GM12875 (cell line): Measurements from ENCODE around the gene DISC1.

Source experiments
- H3K4me3 ChIP-seq: one replicate; pipeline ENCODE4 v1.5.1; 2011; ENCODE audit warnings: low read depth, low read length, control low read depth
- TF ChIP-seq, protein P1 (sequence below): IDR thresholded peaks from 2 replicates; pipeline ENCODE4 v1.5.1; 2011; ENCODE audit warnings: low read depth, mild to moderate bottlenecking, control low read depth, inconsistent platforms, low read length, moderate library complexity, borderline replicate concordance; ENCODE audit not compliant: insufficient read depth

DISC1 gene

DNA sequence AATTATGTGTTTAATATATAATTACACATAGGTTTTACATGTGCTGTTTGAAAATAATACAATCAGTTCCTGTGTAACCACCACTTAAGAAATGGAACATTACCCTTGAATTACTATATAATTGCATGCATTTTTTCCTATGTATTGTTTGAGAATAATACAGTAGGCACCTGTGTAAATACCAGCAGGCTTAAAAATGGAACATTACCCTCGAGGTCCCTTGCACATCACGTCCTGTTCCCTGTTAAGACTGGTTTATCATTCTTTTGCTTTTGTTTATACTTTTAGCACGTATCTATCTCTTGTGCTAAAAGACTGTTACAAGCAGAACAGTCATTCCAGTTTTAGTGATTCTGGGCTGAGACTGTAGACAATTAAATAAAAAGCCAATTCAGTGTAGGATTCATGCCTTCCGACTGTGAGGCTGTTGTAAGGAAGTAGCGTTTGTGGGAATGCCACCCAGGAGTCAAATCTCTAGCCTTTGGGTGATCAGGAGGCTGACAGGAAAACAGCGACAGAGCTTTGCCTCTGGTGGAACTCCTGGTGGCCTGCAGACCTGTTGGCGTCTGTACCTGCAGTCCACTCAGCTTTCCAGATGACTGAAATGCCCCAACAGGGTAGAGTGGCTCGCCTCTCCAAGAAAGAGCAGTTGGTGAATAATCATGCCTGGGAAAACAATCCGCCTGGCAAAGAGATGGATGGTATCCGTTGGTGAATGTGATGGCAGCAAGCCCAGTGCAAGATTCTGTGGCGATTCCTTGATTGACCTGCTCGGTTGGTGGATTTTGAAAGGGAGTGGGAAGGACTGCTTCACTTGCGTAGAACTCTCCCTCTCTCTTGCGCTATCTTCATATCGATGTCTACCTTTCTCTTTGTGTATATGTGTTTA lies 58.0 kb downstream of the DISC1 start:
- TF ChIP-seq, protein P1, sequence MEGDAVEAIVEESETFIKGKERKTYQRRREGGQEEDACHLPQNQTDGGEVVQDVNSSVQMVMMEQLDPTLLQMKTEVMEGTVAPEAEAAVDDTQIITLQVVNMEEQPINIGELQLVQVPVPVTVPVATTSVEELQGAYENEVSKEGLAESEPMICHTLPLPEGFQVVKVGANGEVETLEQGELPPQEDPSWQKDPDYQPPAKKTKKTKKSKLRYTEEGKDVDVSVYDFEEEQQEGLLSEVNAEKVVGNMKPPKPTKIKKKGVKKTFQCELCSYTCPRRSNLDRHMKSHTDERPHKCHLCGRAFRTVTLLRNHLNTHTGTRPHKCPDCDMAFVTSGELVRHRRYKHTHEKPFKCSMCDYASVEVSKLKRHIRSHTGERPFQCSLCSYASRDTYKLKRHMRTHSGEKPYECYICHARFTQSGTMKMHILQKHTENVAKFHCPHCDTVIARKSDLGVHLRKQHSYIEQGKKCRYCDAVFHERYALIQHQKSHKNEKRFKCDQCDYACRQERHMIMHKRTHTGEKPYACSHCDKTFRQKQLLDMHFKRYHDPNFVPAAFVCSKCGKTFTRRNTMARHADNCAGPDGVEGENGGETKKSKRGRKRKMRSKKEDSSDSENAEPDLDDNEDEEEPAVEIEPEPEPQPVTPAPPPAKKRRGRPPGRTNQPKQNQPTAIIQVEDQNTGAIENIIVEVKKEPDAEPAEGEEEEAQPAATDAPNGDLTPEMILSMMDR, result no peak
- no peak overlapping the region for H3K4me3 ChIP-seq

DNA sequence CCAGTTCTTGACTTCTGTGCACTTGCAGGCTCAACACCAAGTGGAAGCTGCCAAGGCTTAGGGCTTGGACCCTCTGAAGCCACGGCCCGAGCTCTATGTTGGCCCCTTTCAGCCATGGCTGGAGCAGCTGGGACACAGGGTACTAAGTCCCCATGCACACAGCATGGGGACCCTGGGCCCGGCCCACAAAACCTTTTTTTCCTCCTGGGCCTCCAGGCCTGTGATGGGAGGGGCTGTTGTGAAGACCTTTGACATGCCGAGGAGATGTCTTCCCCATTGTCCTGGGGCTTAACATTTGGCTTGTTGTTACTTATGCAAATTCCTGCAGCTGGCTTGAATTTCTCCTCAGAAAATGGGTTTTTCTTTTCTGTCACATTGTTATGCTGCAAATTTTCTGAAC lies 59.8 kb downstream of the DISC1 start:
- TF ChIP-seq, protein P1, result no peak
- H3K4me3 ChIP-seq, result no peak overlapping the region

DNA sequence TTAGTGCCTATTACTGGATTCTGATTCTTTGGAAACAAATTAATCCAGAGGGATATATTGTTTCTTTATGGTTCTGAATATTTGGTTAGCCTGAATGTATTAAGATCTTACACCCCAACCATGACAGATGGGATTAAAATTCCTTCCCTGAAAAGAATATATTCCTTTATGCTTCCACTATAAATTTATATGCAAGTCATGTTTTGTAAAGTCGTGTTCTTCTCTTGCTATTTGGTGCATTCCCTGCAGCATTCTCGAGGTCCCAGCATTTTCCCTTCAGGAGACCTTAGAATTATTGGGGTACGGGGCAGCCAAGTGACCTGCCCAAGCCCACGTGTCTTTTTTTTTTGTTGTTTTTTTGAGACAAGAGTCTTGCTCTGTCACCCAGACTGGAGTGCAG lies 62.4 kb downstream of the DISC1 start:
- no peak overlapping the region for H3K4me3 ChIP-seq
- TF ChIP-seq, protein P1, result no peak

DNA sequence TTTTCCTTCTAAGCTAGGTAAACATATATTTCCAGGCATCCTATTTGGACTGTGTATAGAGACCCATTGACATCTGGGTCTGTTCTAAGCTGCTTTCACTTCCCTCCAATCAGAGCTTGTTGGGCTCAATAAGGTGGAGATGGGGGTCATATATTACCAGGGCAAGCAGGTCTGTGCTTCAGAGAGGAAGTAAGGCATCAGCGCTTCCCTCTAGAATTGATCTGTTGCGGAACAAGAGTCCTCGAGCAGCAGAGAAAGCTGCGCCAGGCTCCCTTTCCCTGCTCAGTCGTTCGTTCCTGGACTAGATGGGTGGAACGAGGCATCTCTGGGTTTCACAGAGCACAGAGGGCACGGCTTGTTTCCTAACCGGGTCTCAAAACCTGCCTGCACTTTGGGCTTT lies 63.5 kb downstream of the DISC1 start:
- TF ChIP-seq, protein P1, result no peak
- no peak overlapping the region for H3K4me3 ChIP-seq

DNA sequence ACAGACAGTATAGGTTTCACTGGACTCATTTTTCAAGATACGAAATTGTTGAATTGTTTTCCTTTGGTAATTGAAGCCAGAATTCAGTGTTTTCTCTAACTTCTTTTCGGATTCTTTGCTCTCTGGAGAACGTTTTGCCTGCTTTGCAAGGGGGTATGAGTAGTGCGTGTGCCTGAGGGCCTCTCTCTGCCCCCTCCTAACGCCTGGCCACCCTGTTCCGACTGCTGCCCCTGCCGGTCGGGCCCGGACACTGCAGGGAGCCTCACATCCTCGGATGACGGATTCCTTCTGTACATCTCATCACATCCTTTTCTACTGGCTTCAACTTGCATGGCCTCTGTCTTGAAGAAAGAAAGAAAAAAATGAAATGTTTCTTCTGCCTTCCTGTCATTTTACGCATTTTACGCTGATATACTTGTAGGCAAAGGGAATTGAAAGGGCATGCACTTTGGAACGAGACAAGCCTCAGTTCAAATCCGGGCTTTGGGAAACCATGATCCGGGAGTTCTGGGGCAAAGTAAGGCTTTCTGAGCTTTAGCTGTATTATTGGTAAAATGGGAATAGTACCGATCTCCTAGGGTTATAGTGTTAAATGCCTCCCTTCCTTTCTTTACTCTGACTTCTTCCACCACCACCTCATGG lies 65.1 kb downstream of the DISC1 start:
- no peak overlapping the region for H3K4me3 ChIP-seq
- TF ChIP-seq, protein P1, result peak; percentile 62

DNA sequence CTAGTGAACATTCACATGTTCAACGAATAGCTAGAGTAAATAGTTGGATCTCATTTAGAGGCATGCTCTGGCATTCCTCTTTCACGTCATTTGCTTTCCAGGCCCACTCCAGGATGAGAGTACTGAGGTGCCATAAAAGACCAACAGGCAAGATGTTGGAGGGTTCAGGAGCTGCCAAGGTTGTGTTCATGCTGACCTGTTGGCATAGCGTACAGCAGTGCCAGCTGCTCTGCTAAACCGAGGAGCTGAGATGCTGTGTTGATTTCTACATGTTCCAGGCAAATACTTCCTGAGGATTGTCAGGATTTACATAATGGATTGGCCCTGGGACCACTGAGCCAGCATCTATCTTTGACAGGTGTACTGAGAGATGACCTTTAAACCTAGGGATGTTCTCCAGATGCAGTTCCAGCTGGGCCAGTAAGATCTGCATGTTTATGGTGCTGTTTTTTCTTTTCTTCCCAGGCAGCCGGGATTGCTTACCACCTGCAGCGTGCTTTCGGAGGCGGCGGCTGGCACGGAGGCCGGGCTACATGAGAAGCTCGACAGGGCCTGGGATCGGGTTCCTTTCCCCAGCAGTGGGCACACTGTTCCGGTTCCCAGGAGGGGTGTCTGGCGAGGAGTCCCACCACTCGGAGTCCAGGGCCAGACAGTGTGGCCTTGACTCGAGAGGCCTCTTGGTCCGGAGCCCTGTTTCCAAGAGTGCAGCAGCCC lies 66.9 kb downstream of the DISC1 start:
- TF ChIP-seq, protein P1, result no peak
- no peak overlapping the region for H3K4me3 ChIP-seq

DNA sequence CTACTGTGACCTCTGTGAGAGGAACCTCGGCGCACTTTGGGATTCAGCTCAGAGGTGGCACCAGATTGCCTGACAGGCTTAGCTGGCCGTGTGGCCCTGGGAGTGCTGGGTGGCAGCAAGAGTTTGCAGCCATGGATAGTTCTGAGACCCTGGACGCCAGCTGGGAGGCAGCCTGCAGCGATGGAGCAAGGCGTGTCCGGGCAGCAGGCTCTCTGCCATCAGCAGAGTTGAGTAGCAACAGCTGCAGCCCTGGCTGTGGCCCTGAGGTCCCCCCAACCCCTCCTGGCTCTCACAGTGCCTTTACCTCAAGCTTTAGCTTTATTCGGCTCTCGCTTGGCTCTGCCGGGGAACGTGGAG lies 67.5 kb downstream of the DISC1 start:
- TF ChIP-seq, protein P1, result no peak
- H3K4me3 ChIP-seq, result no peak overlapping the region
